CD4-positive, alpha-beta T cell treated with Interleukin-2 at 100 ng/mL for 4 hours (primary cell): ENCODE results near the gene GATAD1.
"Not testable (repeated sequence)": the region's sequence is repeated elsewhere in the genome, so short reads cannot be mapped to it uniquely, and the experiment has no call there.

ENCODE experiments used
- DNase-seq: peaks from one replicate; pipeline ENCODE4 v3.0.0-alpha.2; 2020; ENCODE audit warnings: low spot score

GATAD1 gene

GRCh38 chr7:92436612-92437445 is 10.5 kb upstream of the GATAD1 start:
- DNase-seq = no peak

- no peak for DNase-seq
Observed at GRCh38 chr7:92437956-92438491, 9.3 kb upstream of the GATAD1 start.

GRCh38 chr7:92442720-92443119 is 4.6 kb upstream of the GATAD1 start:
- DNase-seq = not testable (repeated sequence)

- peak; percentile 88 for DNase-seq
Observed at GRCh38 chr7:92446869-92447344, 375 bp upstream of the GATAD1 start.

GRCh38 chr7:92448205-92448747 is 994 bp downstream of the GATAD1 start:
- peak; percentile 66 for DNase-seq

- no peak for DNase-seq
Observed at GRCh38 chr7:92451645-92452044, 4.4 kb downstream of the GATAD1 start.

GRCh38 chr7:92456236-92456635 is 9.0 kb downstream of the GATAD1 start:
- DNase-seq = no peak

GRCh38 chr7:92460109-92460508 is 12.8 kb downstream of the GATAD1 start:
- DNase-seq = no peak

GRCh38 chr7:92460510-92460909 is 13.2 kb downstream of the GATAD1 start:
- no peak for DNase-seq

GRCh38 chr7:92461027-92462003 is 14.0 kb downstream of the GATAD1 start:
- DNase-seq = peak; percentile 37

- DNase-seq = no peak
Observed at GRCh38 chr7:92462560-92462959, 15.3 kb downstream of the GATAD1 start.

- no peak for DNase-seq
Observed at GRCh38 chr7:92464515-92464914, 17.2 kb downstream of the GATAD1 start.

GRCh38 chr7:92466682-92467081 is 19.4 kb downstream of the GATAD1 start:
- no peak for DNase-seq

GRCh38 chr7:92468589-92468988 is 21.3 kb downstream of the GATAD1 start:
- DNase-seq = not testable (repeated sequence)

- not testable (repeated sequence) for DNase-seq
Observed at GRCh38 chr7:92473989-92474388, 26.7 kb downstream of the GATAD1 start.

GRCh38 chr7:92475261-92475770 is 28.0 kb downstream of the GATAD1 start:
- DNase-seq = not testable (repeated sequence)

- DNase-seq = not testable (repeated sequence)
Observed at GRCh38 chr7:92475851-92476590, 28.7 kb downstream of the GATAD1 start.

- DNase-seq = not testable (repeated sequence)
Observed at GRCh38 chr7:92477681-92478080, 30.4 kb downstream of the GATAD1 start, which contains the start of gene ERVW-1. TSS of gene ERVW-1 (minus strand) at chr7:92477946. CDS start at chr7:92470381, 7,565 bp downstream.

- no peak for DNase-seq
Observed at GRCh38 chr7:92478095-92478494, 30.8 kb downstream of the GATAD1 start.

GRCh38 chr7:92478711-92479110 is 31.4 kb downstream of the GATAD1 start:
- DNase-seq = no peak

- not testable (repeated sequence) for DNase-seq
Observed at GRCh38 chr7:92479146-92479545, 31.9 kb downstream of the GATAD1 start.
